NOMO-1 (cell line): ENCODE measurements around the gene SEMA5B.

Source experiments
- DNase-seq, 2 experiments: peaks; one replicate each; lab custom pipeline; 2025; ENCODE audit not compliant: unreplicated experiment in 2 of 2; lab: John Stamatoyannopoulos, UW

The SEMA5B gene

DNA sequence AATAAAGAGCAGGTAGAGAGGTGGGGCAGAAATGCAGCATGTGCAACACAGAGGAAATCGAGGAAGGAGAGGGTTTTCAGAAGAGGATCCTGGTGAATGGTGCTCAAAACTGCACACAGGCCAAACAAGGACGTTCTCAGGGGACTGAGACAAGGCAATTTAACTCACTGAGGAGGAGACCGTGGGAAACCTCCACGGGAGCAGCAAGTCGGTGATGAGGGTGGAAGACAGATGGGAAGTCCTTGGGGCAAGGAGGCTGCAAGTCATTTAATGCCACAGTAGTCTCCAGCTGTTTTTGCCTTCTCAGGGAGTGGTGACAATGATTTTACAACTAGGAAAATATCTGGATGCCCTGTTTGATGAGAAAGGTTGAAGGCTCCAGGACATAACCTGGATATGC is 27.8 kb upstream of the SEMA5B start:
- DNase-seq = no peak

DNA sequence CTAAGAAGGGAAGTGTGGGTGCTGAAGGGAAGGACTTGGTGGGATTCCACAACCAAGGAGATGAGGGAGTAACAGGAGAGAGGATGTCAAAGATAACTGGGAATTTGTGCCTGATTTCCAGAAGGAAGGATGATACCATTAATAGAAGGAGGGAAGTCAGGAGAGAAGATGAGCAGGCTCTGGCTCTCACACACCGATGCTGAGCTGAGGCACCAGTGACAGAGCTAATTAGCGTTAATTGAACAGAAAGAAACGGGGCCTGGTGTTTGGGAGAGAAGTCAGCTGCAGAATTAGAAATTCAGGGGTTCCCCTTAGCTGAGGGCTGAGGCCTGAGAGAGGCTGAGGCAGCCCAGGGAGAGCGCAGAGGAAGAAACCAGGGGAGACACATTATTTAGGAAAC is 27.4 kb upstream of the SEMA5B start:
- DNase-seq = no peak

- DNase-seq = no peak
Measured at GRCh38 chr3:123054109-123054778, 26.7 kb upstream of the SEMA5B start.

DNA sequence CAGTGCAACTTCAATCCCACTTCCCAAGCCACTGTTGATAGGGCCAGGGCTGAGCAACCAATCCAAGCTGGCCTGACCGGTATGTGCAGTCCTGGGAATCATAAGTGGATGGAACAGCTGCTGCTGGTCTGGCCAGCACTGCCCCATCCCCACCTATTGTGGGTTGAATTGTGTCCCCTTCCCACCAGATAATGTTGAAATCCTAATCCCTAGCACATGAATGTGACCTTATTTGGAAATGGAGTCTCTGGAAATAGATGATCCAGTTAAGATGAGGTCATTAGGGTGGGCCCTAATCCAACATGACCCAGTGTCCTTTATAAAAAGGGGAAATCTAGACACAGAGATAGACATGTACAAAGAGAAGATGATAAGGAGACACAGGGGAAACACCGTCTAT is 25.5 kb upstream of the SEMA5B start:
- DNase-seq = no peak

GRCh38 chr3:123050666-123051065 is 23.1 kb upstream of the SEMA5B start:
- DNase-seq = no peak

DNA sequence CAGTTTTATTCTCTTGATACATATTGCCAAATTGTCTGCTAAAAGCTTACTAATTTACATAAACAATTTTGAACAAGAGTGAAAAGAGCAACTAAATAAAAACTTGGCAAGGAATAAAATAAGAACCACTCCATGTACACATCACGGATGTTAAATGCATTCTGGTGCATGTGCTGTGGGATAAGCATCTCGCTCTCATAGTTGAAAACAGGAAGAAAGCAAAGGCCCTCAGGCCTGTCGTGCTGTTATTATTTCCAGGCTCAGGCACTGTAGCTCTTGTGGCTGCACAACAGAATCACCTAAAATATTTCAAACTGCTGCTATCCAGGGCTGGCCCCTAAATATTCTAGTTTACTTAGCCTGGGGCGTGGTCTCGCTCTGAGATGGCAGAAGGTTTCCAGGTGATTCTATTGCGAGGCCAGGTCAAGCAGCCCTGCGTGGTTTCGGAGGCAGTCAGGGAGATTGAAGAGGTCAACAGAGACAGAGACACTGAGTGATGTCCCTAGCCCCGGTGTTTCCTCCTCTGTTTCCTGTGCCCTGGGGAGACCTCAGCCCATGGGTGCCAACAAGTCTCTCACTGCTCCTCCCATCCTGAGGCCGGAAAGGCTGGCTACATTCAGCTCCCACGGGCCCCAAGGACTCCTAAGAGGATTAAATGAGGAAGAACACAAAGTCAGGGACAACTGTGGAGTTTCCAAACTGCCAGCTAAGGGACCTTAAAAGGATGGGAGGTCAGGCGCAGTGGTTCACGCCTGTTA is 21.1 kb upstream of the SEMA5B start:
- DNase-seq = no peak

- DNase-seq = no peak
Measured at GRCh38 chr3:123047062-123047319, 19.4 kb upstream of the SEMA5B start.

DNA sequence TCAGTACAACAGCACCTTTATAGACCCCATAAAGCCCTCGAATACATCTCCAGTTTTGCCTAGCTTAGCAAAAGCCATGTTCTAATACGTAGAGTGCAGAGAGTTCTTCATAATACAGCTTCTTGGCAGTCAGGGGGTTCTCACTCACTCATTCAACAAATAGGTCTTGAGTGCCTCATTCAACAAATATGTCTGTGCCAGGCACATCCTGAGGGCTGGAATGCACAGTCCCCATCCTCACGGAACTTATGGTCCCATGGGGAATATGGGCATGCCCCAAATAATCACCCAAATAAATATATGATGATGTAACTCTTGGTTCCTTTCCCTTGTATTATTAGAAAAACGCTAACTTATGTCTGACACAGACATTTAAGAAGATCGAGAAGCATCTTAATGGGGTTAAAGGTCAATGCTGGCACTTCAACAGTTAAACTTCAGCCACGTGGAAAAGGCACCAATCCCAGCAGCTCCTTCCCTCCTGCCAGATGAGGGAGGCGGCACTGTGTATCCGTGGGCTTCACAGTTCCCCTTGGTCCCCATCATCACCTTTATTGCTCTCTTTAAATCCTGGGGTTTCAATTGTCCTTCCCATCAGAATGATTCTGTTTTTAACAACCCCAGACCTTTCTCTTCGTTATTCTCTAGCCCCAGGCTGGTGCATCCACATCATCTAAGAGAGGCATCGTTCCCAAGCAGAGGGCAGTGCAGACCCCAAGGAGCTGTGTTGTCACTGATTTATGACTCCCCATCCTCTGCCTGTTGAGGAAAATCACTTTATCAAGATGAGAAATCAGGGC is 18.9 kb upstream of the SEMA5B start:
- no peak for DNase-seq

DNA sequence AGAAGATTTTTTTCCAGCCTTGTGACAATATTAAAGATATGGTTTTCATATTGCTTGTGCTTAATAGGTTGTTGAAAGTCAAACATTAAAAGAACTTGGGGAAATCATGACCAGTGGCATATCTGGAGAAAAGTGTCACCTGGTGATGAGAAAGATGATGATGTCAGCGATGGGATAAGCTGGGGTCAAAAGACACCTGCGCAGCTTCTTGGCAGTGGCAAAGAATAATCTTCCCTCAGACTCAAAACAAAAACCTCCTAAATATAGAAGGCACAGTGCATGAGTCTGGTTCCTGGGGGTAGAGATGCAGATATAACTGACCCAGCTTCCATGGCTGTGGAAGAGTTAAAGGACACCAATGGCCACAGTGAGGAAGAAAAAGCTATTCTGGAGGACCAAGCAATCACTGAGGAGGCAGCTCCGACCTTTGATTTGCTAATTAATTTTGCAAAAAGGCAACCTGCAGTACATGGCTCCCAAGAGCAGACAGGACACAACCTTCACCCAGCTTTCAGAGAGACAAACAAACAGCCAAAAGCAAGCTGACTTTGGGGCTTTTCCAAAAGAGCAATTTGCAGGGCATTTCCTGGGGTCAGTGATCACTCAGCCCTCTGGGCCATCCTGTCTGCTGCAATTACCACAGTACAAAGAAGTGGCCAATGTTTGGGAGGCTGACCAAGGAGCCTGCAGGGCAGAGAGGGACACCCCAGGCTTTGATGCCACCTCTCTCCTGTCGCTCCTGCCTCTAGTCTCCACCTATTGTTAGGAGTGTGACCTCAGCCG is 17.6 kb upstream of the SEMA5B start:
- no peak for DNase-seq

- no peak for DNase-seq
Measured at GRCh38 chr3:123042413-123042812, 14.8 kb upstream of the SEMA5B start.

DNA sequence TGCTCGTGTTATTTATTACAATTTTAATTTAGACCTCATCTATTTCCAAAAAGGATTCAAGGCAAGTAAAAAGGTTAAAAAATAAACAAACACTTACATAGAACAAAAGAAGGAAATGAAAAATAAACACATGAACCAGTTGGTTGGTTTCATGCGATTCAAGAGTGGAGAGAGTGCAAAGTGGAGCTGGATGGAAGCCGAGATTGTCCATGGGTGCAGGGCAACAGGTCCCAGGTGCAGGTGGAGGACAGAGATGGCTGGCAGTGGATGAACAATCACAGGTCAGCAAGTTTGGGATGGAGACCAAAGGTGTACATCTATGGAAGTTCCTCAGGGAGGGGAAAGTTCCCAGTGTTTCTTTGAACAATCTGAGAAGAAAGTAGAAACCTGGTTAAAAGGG is 11.6 kb upstream of the SEMA5B start:
- DNase-seq = no peak

DNA sequence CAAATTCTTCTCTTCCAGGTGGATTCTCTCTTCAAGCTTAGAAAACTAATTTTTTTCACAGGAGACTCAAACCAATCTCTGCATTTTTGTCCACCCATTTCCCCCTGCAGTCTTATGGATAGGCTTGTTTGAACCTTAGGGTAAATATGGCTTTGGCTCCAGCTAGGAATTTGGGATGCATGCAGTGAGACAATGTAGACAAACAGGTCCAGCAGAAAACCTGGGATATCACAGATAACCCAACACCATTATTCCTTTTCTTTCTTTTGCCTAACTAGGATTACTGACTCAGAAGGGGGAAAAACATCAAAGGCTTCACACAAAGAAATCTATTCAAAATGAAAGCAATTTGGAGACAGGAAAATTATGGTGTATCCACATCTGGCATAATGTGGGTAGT is 11.2 kb upstream of the SEMA5B start:
- DNase-seq = no peak

- DNase-seq = no peak
Measured at GRCh38 chr3:123037015-123037375, 9.4 kb upstream of the SEMA5B start.

DNA sequence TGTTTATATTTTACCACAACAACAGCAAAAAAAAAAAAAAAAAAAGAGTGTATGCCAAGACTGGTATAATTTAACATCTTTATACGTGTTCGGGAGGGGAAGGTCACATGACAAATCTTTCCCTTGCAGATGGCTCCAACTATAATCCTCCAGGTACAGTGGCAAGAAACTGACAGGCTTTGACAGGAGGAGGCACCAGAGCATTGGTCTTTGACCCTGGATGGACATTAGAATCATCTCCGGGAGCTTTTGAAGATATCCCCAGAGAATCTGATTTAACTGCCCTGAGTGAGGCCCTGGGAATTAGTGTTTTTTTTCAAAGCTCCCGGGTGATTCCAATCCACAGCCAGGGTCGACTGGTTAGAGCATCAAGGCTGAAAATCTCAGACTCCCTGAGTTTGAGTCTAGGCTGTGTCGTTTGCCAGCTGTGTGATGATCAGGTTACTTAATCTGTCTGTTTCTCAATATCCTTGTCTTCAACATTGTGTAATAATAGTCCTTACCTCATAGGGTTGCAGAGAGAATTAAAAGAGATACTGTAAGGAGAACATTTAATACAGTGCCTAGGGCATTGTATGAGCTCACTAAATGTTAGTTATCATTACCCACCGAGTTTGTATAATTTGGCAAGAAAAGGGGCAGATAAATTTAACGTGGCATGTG is 8.9 kb upstream of the SEMA5B start:
- DNase-seq = peak; percentile 54 to 81

DNA sequence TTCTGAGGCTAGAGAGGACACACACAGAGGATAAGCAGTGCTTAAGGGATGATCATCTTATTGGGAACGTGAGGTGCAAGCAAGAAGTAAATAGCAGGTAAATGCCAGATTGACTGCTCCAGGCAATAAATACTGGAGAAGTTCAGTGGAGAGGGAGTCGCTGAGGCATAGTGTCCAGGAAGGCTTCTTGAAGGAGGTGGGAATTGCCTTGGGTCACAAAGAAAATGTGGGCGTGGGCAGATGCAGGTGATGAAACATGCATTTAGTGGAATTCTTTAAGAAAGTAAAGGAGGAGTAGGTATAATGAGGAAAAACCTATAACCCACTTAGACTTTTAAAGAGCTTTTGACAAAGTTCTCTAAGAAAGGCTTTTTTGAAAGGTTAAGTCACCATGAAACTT is 7.4 kb upstream of the SEMA5B start:
- DNase-seq = no peak

DNA sequence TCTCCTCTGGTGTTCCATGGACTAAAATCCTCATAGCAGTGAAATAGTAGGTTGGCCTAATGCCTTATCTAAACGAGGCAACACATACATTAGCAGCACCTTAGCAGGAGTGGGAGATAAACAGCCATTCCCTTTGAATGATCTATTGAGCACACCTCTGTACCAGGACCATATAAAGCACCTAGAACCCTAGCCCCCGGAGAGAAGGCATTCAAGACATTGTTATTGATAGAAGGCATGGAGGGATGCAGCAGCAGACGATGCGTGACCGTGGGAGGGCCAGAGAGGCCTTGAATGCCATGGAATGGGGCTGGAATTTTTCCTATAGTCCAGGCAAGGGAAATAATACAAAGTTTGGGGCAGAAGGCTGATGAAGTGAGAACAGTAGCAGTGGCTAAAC is 6.6 kb upstream of the SEMA5B start:
- DNase-seq = no peak

DNA sequence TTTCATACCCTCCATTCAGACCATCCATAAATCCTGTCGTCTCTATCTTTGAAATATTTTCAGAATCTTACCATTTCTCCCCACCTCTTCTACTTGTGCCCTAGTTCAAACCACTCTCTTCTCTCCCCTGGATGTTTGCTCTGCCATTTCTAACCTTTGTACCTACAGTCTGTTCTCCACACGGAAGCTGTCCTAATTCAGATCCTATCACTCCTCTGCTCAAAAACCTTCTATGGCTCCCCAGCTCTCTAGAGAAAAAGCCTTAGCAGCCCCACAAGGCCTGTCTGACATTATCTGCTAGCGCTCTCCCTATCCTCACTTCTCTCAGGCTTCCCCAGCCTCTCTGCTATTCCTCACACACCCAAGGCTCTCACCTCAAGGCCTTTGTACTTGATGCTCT is 4.5 kb upstream of the SEMA5B start:
- DNase-seq = no peak

DNA sequence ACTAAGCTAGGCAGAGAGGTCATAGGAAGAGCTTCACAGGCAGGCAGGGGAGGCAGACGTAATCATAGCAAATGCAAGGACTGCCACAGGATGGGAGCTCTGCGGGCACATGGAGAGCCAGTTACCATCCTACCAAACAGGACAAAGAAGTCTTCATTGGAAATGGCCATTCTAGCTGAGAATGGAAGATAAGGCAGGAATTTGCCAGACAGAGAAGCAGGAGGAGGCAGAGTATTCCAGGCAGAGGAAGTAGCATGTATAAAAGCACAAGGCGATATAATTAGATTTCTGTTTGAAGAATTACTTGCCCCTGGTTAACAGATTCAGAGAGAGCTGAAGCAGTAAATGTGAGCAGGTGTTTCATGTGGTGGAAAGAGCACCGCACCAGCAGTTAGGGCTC is 3.5 kb upstream of the SEMA5B start:
- no peak for DNase-seq

DNA sequence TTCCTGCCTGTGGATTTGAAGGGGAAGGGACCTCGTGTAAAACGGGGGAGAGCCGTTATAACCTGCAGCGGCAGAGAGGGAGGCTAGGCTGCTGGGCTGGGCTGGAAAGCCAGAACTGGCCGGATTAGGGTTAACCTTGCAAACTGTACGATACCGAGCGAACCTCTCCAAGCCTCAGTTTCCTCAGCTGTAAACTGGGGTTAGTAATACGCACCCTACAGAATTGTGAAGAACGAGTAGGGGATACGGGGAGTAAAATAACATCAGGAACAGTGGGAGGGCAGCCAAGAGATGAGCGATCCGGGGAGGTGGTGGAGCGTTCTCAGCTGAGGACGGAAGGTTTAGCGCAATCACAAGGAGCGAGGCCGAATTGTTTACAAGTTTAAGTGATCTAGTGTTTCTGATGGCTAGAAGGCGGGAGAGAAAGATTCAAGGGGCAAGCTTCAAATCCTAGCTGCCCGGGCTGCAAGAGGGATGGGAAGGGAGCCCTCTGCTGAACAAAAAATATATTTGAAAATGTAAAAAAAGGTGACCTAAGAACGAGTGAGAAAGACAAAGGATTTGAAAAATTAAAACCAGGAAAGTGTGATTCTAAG is 768 bp upstream of the SEMA5B start:
- peak; percentile 51 to 68 for DNase-seq

GRCh38 chr3:123026565-123027291 is 835 bp downstream of the SEMA5B start:
- DNase-seq = no peak
